ENCODE measurements around the gene BCLAF3.

GRCh38 chrX:20019672-20020365, 29.0 kb upstream of the BCLAF3 start:
- TF ChIP-seq YY1 (IDR thresholded peaks at IDR 0.05; ENCODE audit: insufficient read depth, insufficient read length) (no peak), ZNF274 (IDR thresholded peaks at IDR 0.05; ENCODE audit: low read depth, low read length) (no peak), SUZ12 (IDR thresholded peaks at IDR 0.05; ENCODE audit: extremely low read depth, insufficient read depth, insufficient read length) (no peak)
